SK-N-SH treated with all-trans-retinoic acid at 6 μM for 48 hours (cell line): ENCODE results near the gene MAP7D1.
A peak's percentile ranks its signal among the peaks of the same experiment; 100 is the strongest.
"Not testable (repeated sequence)": the region's sequence is repeated elsewhere in the genome, so short reads cannot be mapped to it uniquely, and the experiment has no call there.

ENCODE experiments used
- ATAC-seq: fragments of 200-7000 bp; cut with Tn5 transposase; 3 replicates; pipeline ENCODE4 v1.9.1; 2020; ENCODE audit warnings: mild to moderate bottlenecking, moderate library complexity
- BACH2 ChIP-seq: fragments of 250-450 bp; sonication (Bioruptor Pico); IDR thresholded peaks from 2 replicates; pipeline ENCODE4 v1.9.0; 2021; ENCODE audit warnings: mild to moderate bottlenecking, borderline replicate concordance
- CSRNP3 ChIP-seq: fragments of 250-450 bp; sonication (Bioruptor Pico); IDR thresholded peaks from 2 replicates; pipeline ENCODE4 v1.5.1; 2021; ENCODE audit warnings: mild to moderate bottlenecking, moderate library complexity
- ESRRG ChIP-seq: fragments of 250-450 bp; sonication (Bioruptor Pico); IDR thresholded peaks from 2 replicates; pipeline ENCODE4 v1.6.1; 2021; ENCODE audit warnings: mild to moderate bottlenecking
- GLIS3 ChIP-seq: fragments of 250-450 bp; sonication (Bioruptor Pico); IDR thresholded peaks from 2 replicates; pipeline ENCODE4 v1.5.0; 2020; ENCODE audit warnings: mild to moderate bottlenecking, moderate library complexity
- ISL1 ChIP-seq: fragments of 250-450 bp; sonication (Bioruptor Pico); IDR thresholded peaks from 2 replicates; pipeline ENCODE4 v2.1.2; 2022; ENCODE audit warnings: mild to moderate bottlenecking, moderate library complexity
- PATZ1 ChIP-seq: fragments of 250-450 bp; sonication (Bioruptor Pico); IDR thresholded peaks from 2 replicates; pipeline ENCODE4 v1.8.0; 2020; ENCODE audit warnings: mild to moderate bottlenecking, moderate library complexity, borderline replicate concordance
- POU6F1 ChIP-seq: fragments of 250-450 bp; sonication (Bioruptor Pico); IDR thresholded peaks from 2 replicates; pipeline ENCODE4 v1.8.0; 2021; ENCODE audit warnings: low read depth, mild to moderate bottlenecking, moderate library complexity, borderline replicate concordance
- PPARA ChIP-seq: fragments of 250-450 bp; sonication (Bioruptor Pico); IDR thresholded peaks from 2 replicates; pipeline ENCODE4 v1.5.0; 2020; ENCODE audit warnings: mild to moderate bottlenecking, borderline replicate concordance
- RARB ChIP-seq: fragments of 250-450 bp; sonication (Bioruptor Pico); IDR thresholded peaks from 2 replicates; pipeline ENCODE4 v1.8.0; 2021; ENCODE audit warnings: mild to moderate bottlenecking, moderate library complexity
- TCF4 ChIP-seq: fragments of 250-450 bp; sonication (Bioruptor Pico); IDR thresholded peaks from 2 replicates; pipeline ENCODE4 v1.8.0; 2021; ENCODE audit warnings: mild to moderate bottlenecking, moderate library complexity, borderline replicate concordance
- ZC3H10 ChIP-seq: fragments of 250-450 bp; sonication (Bioruptor Pico); IDR thresholded peaks from 2 replicates; pipeline ENCODE4 v1.5.1; 2021; ENCODE audit warnings: mild to moderate bottlenecking, moderate library complexity
- ZFP3 ChIP-seq: fragments of 250-450 bp; sonication (Bioruptor Pico); IDR thresholded peaks from 2 replicates; pipeline ENCODE4 v1.5.0; 2020; ENCODE audit warnings: mild to moderate bottlenecking, moderate library complexity
- ZFP30 ChIP-seq: fragments of 450-650 bp; formaldehyde crosslinking; IDR thresholded peaks from 2 replicates; pipeline ENCODE4 v1.5.0; 2022; ENCODE audit warnings: mild to moderate bottlenecking, moderate library complexity
- ZNF70 ChIP-seq: fragments of 450-650 bp; formaldehyde crosslinking; IDR thresholded peaks from 2 replicates; pipeline ENCODE4 v1.5.0; 2020; ENCODE audit warnings: mild to moderate bottlenecking, moderate library complexity

MAP7D1 gene

GRCh38 chr1:36223996-36224536 is 68.1 kb downstream of the MAP7D1 start, which contains the start of gene THRAP3:
THRAP3 (plus strand) TSS chr1:36224443; CDS start chr1:36282564, 58,121 bp downstream.
- TF ChIP-seq TCF4 (no peak), PATZ1 (CRISPR knock-in tag) (peak; percentile 98), ISL1 (no peak)
- peak; percentile 94 for ATAC-seq

- TF ChIP-seq CSRNP3 (CRISPR knock-in tag) = 0 out of 2 replicates have a peak, but pooled peaks have one; percentile 14
- 0 out of 2 replicates have a peak, but pooled peaks have one; percentile 58 for TF ChIP-seq GLIS3
- TF ChIP-seq ESRRG (CRISPR knock-in tag) = 0 out of 2 replicates have a peak, but pooled peaks have one; percentile 73
- TF ChIP-seq ZFP3 = no peak
- peak; percentile 22; the same call in 1 of the 2 replicates for TF ChIP-seq TCF4
- no peak for TF ChIP-seq POU6F1 (CRISPR knock-in tag)
- ATAC-seq = peak; percentile 84
Measured at GRCh38 chr1:36224537-36225282, 68.8 kb downstream of the MAP7D1 start.

GRCh38 chr1:36225283-36225899 is 69.4 kb downstream of the MAP7D1 start:
- no peak for ATAC-seq
- TF ChIP-seq PPARA (CRISPR knock-in tag) (no peak), RARB (CRISPR knock-in tag) (no peak), BACH2 (CRISPR knock-in tag) (no peak), ESRRG (CRISPR knock-in tag) (no peak), ZFP30 (CRISPR knock-in tag) (no peak), ISL1 (no peak), CSRNP3 (CRISPR knock-in tag) (no peak), TCF4 (no peak), ZC3H10 (CRISPR knock-in tag) (no peak), ZNF70 (CRISPR knock-in tag) (no peak)
- TF ChIP-seq, all 23 proteins: peak for 0

- not testable (repeated sequence) for ATAC-seq
Measured at GRCh38 chr1:36230279-36230678, 74.3 kb downstream of the MAP7D1 start.
